ENCODE data around the gene RALGDS.
"Not testable (repeated sequence)": the region's sequence is repeated elsewhere in the genome, so short reads cannot be mapped to it uniquely, and the experiment has no call there.

Gene RALGDS

GRCh38 chr9:133078486-133078885 is 42.6 kb downstream of the RALGDS start:
- TF ChIP-seq, protein P1, sequence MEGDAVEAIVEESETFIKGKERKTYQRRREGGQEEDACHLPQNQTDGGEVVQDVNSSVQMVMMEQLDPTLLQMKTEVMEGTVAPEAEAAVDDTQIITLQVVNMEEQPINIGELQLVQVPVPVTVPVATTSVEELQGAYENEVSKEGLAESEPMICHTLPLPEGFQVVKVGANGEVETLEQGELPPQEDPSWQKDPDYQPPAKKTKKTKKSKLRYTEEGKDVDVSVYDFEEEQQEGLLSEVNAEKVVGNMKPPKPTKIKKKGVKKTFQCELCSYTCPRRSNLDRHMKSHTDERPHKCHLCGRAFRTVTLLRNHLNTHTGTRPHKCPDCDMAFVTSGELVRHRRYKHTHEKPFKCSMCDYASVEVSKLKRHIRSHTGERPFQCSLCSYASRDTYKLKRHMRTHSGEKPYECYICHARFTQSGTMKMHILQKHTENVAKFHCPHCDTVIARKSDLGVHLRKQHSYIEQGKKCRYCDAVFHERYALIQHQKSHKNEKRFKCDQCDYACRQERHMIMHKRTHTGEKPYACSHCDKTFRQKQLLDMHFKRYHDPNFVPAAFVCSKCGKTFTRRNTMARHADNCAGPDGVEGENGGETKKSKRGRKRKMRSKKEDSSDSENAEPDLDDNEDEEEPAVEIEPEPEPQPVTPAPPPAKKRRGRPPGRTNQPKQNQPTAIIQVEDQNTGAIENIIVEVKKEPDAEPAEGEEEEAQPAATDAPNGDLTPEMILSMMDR (IDR thresholded peaks at IDR 0.05; ENCODE audit: low read depth, low read length), result no peak
- Histone ChIP-seq H3K4me3 (ENCODE audit: low read depth, low read length) (no peak overlapping the region), H3K9me3 (ENCODE audit: severe bottlenecking) (no peaks in the 10 kb centered on the region), H3K27me3 (ENCODE audit: insufficient read depth, low read depth, severe bottlenecking) (no peaks in the 10 kb centered on the region), H3K27ac (no peak overlapping the region), H3K36me3 (no peaks in the 10 kb centered on the region)
- no peak for DNase-seq

- no peaks in the 10 kb centered on the region for H3K27me3 ChIP-seq (ENCODE audit: insufficient read depth, low read depth, severe bottlenecking)
- peaks cover under 1% of the 10 kb centered on the region for H3K9me3 ChIP-seq (ENCODE audit: severe bottlenecking)
- H3K36me3 ChIP-seq, result peaks cover 3% of the 10 kb centered on the region
- TF ChIP-seq, protein P1 (IDR thresholded peaks at IDR 0.05; ENCODE audit: low read depth, low read length), result no peak
- H3K4me3 ChIP-seq (ENCODE audit: low read depth, low read length), result no peak overlapping the region
- DNase-seq, result no peak
- H3K27ac ChIP-seq, result peak overlapping the region; percentile 32
Measured at GRCh38 chr9:133076691-133077090, 44.3 kb downstream of the RALGDS start.

DNA sequence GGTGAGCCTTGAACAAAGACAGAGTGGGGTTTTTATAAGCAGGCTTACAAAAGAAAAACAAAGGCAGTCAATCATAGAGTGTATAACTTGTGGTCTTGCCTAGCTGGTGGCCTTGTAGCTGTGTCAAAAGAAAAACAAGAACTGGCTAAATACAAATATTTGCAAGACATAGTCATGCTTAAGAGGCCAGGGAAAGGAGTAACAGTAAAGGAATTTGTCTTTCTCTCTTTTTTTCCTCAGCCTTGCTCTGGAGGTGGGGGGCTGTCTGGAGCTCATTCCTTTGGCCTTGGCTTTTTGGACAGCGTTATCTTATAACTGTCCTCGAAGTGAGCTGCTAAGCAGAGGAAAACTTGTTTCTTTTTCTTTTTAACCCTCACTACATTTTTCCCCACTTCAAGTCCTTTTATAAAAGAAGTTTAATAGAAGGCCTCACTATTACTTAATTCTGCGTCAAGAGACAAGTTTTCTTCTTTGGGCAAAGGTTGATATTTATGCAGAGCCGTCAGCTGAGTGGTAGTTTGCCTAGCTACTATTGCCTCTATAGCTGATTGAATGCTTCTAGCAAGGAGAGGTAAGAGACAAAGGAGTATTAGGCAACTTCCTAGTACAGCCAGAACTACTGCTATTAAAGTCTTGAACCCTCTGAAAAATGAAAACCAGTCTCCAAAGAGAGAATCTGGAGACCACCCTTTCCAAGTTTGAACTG is 45.0 kb downstream of the RALGDS start:
- no peak for DNase-seq
- H3K36me3 ChIP-seq, result peaks cover 5% of the 10 kb centered on the region
- H3K27ac ChIP-seq, result peak overlapping the region; percentile 10; the same call in 1 of the 2 replicates
- H3K4me3 ChIP-seq (ENCODE audit: low read depth, low read length), result no peak overlapping the region
- peaks cover 2% of the 10 kb centered on the region for H3K9me3 ChIP-seq (ENCODE audit: severe bottlenecking)
- H3K27me3 ChIP-seq (ENCODE audit: insufficient read depth, low read depth, severe bottlenecking), result no peaks in the 10 kb centered on the region
- TF ChIP-seq, protein P1 (IDR thresholded peaks at IDR 0.05; ENCODE audit: low read depth, low read length), result no peak

DNA sequence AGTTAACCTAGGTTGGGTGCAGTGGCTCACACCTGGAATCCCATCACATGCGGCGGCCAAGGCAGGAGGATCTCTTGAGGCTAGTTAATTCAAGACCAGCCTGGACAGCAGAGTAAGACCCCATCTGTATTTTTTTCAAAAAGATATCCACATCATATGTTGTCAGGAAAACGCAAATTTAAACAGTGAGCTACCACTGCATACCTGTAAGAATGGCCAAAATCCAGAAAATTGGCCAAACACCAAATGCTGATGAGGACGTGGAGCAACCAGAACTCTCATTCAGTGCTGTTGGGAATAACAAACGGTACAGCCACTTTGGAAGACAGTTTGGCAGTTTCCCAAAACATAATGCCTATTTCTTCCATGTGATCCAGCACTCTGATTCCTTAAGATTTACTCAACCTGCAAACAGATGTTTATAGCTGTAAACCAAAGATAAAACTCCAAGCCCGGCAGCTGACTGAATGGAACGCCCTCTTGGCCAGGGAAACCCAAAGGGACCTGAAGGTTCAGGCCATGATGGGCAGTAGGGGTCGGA is 46.9 kb downstream of the RALGDS start:
- Histone ChIP-seq H3K27ac (no peak overlapping the region), H3K9me3 (ENCODE audit: severe bottlenecking) (peaks cover 2% of the 10 kb centered on the region), H3K27me3 (ENCODE audit: insufficient read depth, low read depth, severe bottlenecking) (no peaks in the 10 kb centered on the region), H3K36me3 (peaks cover 14% of the 10 kb centered on the region), H3K4me3 (ENCODE audit: low read depth, low read length) (no peak overlapping the region)
- TF ChIP-seq, protein P1 (IDR thresholded peaks at IDR 0.05; ENCODE audit: low read depth, low read length), result no peak
- no peak for DNase-seq

GRCh38 chr9:133073086-133074014 is 47.7 kb downstream of the RALGDS start:
- Histone ChIP-seq H3K4me3 (ENCODE audit: low read depth, low read length) (no peak overlapping the region), H3K27ac (no peak overlapping the region), H3K36me3 (peaks cover 14% of the 10 kb centered on the region), H3K27me3 (ENCODE audit: insufficient read depth, low read depth, severe bottlenecking) (no peaks in the 10 kb centered on the region), H3K9me3 (ENCODE audit: severe bottlenecking) (peaks cover 2% of the 10 kb centered on the region)
- no peak for DNase-seq
- TF ChIP-seq, protein P1 (IDR thresholded peaks at IDR 0.05; ENCODE audit: low read depth, low read length), result no peak

DNA sequence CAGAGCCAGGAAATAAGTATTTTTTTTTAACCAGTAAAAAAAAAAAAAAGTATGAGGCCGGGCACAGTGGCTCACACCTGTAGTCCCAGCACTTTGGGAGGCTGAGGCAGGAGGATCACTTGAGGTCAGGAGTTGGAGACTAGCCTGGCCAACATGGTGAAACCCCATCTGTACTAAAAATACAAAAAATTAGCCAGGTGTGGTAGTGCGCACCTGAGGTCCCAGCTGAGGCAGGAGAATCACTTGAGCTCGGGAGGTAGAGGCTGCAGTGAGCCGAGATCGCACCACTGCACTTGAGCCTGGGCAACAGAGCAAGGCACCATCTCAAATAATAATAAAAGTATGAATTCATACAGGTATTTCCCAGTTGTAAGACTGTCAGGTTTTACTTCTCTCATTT is 48.8 kb downstream of the RALGDS start:
- not testable (repeated sequence) for H3K27me3 ChIP-seq (ENCODE audit: insufficient read depth, low read depth, severe bottlenecking); H3K9me3 ChIP-seq (ENCODE audit: severe bottlenecking); H3K27ac ChIP-seq; H3K4me3 ChIP-seq (ENCODE audit: low read depth, low read length); DNase-seq
- H3K36me3 ChIP-seq, result peaks cover 21% of the 10 kb centered on the region
